GM23338 (cell line): ENCODE results near the gene CTDSPL. TPM values are rescaled to one million over a fixed set of nuclear protein-coding genes. Genes with fewer than 3 reads are reported as not detected.

Experiments
- ATAC-seq: fragments of 200-7000 bp; cut with Tn5 transposase; 3 replicates; pipeline ENCODE4 v1.9.1; 2020
- DNase-seq: peaks from one replicate; pipeline ENCODE4 v3.0.0-alpha.2; 2015; ENCODE audit warnings: low spot score
- H2AFZ ChIP-seq: fragments of 200-600 bp; sonication (generic); 2 replicates; pipeline ENCODE4 v1.8.0; 2016; ENCODE audit warnings: antibody characterized with exemption, mild to moderate bottlenecking, moderate library complexity
- H3F3A ChIP-seq: fragments of 200-600 bp; sonication (generic); replicated peaks from 2 replicates; pipeline ENCODE4 v1.8.0; 2017; ENCODE audit warnings: antibody characterized with exemption, mixed run types, low read depth
- H3K27ac ChIP-seq: fragments of 200-600 bp; sonication (generic); 2 replicates; pipeline ENCODE4 v1.6.1; 2016; ENCODE audit warnings: low read depth
- H3K27me3 ChIP-seq: fragments of 200-600 bp; sonication (generic); 2 replicates; pipeline ENCODE4 v1.8.0; 2016; ENCODE audit warnings: mild to moderate bottlenecking, mixed run types, moderate library complexity; ENCODE audit not compliant: insufficient read depth
- H3K36me3 ChIP-seq: fragments of 200-600 bp; sonication (generic); 2 replicates; pipeline ENCODE4 v1.8.0; 2016; ENCODE audit warnings: mild to moderate bottlenecking; ENCODE audit not compliant: insufficient read depth
- H3K4me1 ChIP-seq: fragments of 200-600 bp; sonication (generic); 2 replicates; pipeline ENCODE4 v1.8.0; 2016; ENCODE audit warnings: mild to moderate bottlenecking, moderate library complexity; ENCODE audit not compliant: insufficient read depth
- H3K4me2 ChIP-seq: fragments of 200-600 bp; sonication (generic); 2 replicates; pipeline ENCODE4 v1.7.1; 2017; ENCODE audit warnings: mixed run types
- H3K4me3 ChIP-seq: fragments of 200-600 bp; sonication (generic); 2 replicates; pipeline ENCODE4 v1.6.1; 2016; ENCODE audit warnings: mixed run types
- H3K79me2 ChIP-seq: fragments of 200-600 bp; sonication (generic); replicated peaks from 2 replicates; pipeline ENCODE4 v1.8.0; 2017; ENCODE audit warnings: mild to moderate bottlenecking; ENCODE audit not compliant: insufficient read depth
- H3K9me2 ChIP-seq: fragments of 200-600 bp; sonication (generic); 2 replicates; pipeline ENCODE4 v1.8.0; 2017; ENCODE audit not compliant: insufficient read depth
- H4K20me1 ChIP-seq: fragments of 200-600 bp; sonication (generic); replicated peaks from 2 replicates; pipeline ENCODE4 v1.8.0; 2017; ENCODE audit warnings: mild to moderate bottlenecking; ENCODE audit not compliant: insufficient read depth
- H3K27ac Mint-ChIP-seq: 2 replicates; pipeline ENCODE4 v1.8.0; 2020; ENCODE audit warnings: inconsistent platforms, mild to moderate bottlenecking, moderate library complexity, mixed read lengths
- H3K27me3 Mint-ChIP-seq: 3 replicates; pipeline ENCODE4 v1.8.0; 2022; ENCODE audit warnings: low read depth, mild to moderate bottlenecking, moderate library complexity, mixed read lengths, inconsistent platforms; ENCODE audit not compliant: insufficient read depth, poor library complexity
- H3K36me3 Mint-ChIP-seq: 3 replicates; pipeline ENCODE4 v1.8.0; 2021; ENCODE audit warnings: low read depth, mild to moderate bottlenecking, inconsistent platforms, moderate library complexity, mixed read lengths
- H3K4me1 Mint-ChIP-seq: 3 replicates; pipeline ENCODE4 v1.8.0; 2020; ENCODE audit warnings: mild to moderate bottlenecking, inconsistent platforms, mixed read lengths
- H3K4me3 Mint-ChIP-seq: 3 replicates; pipeline ENCODE4 v1.8.0; 2021; ENCODE audit warnings: moderate library complexity, mild to moderate bottlenecking, inconsistent platforms, mixed read lengths
- H3K9me3 Mint-ChIP-seq: 3 replicates; pipeline ENCODE4 v1.8.0; 2020; ENCODE audit warnings: moderate library complexity, mild to moderate bottlenecking, inconsistent platforms, mixed read lengths
- CREB1 ChIP-seq: fragments of 250-450 bp; sonication (Bioruptor Pico); IDR thresholded peaks from 2 replicates; pipeline ENCODE4 v1.5.0; 2020; ENCODE audit warnings: low read depth, mild to moderate bottlenecking, moderate library complexity
- CTCF ChIP-seq, 2 experiments: fragments of 200-600 bp in 1 of 2; sonication (generic) in 1 of 2; conservative IDR thresholded peaks; 2 replicates each; pipeline versions ENCODE4 v1.5.1 to v1.6.1; 2016 to 2017; ENCODE audit warnings: antibody characterized with exemption in 2 of 2, low read depth in 2 of 2, mild to moderate bottlenecking in 2 of 2, moderate library complexity in 1 of 2
- ETS1 ChIP-seq: IDR thresholded peaks from 2 replicates; pipeline ENCODE4 v1.6.1; 2016; ENCODE audit warnings: antibody characterized with exemption
- EZH2 ChIP-seq: fragments of 200-600 bp; sonication (generic); IDR thresholded peaks from one replicate; pipeline ENCODE4 v1.8.0; 2017; ENCODE audit warnings: antibody characterized with exemption, mild to moderate bottlenecking, low read depth; ENCODE audit not compliant: unreplicated experiment
- JUNB ChIP-seq: IDR thresholded peaks from one replicate; pipeline ENCODE4 v1.6.1; 2016; ENCODE audit warnings: antibody characterized with exemption; ENCODE audit not compliant: unreplicated experiment
- REST ChIP-seq: IDR thresholded peaks from one replicate; pipeline ENCODE4 v1.6.1; 2018; ENCODE audit warnings: antibody characterized with exemption; ENCODE audit not compliant: unreplicated experiment
- STAT1 ChIP-seq: IDR thresholded peaks from one replicate; pipeline ENCODE4 v1.6.1; 2016; ENCODE audit warnings: antibody characterized with exemption; ENCODE audit not compliant: unreplicated experiment
- ZNF114 ChIP-seq: fragments of 250-450 bp; sonication (Bioruptor Pico); IDR thresholded peaks from 2 replicates; pipeline ENCODE4 v1.5.0; 2020; ENCODE audit warnings: mild to moderate bottlenecking, moderate library complexity
- ZNF331 ChIP-seq: fragments of 250-450 bp; sonication (Bioruptor Pico); IDR thresholded peaks from 2 replicates; pipeline ENCODE4 v1.5.0; 2020; ENCODE audit warnings: low read depth, mild to moderate bottlenecking, moderate library complexity
- ZNF462 ChIP-seq: fragments of 250-450 bp; sonication (Bioruptor Pico); IDR thresholded peaks from 2 replicates; pipeline ENCODE4 v1.5.0; 2020; ENCODE audit warnings: mild to moderate bottlenecking, moderate library complexity
- polyA plus RNA-seq: library from polyadenylated mRNA; unstranded; fragments of >200 nt; fragmentation: Nextera tagmentation; extraction: Ambion mirVana; gene quantifications from 2 replicates; pipeline ENCODE4 v1.2.1, GENCODE V29; 2016
- total RNA-seq: library from RNA; depleted of rRNA; stranded (reverse); fragments of >200 nt; shearing (Covaris generic); gene quantifications from 2 replicates; pipeline ENCODE4 v1.2.3, GENCODE V29; 2014

The CTDSPL gene
- total and polyA plus RNA-seq, 2 experiments from 2014 or later: 23.2 to 42.0 TPM

GRCh38 chr3:37907906-37908305 is 46.2 kb downstream of the CTDSPL start:
- DNase-seq (no peak), ATAC-seq (no peak)
- Histone ChIP-seq H3F3A (no peaks in the 10 kb centered on the region), H3K79me2 (peaks cover 20% of the 10 kb centered on the region; the same call in 1 of the 2 replicates), H3K27me3 (no peaks in the 10 kb centered on the region), H3K4me2 (no peak overlapping the region), H3K4me1 (peaks cover 30% of the 10 kb centered on the region), H3K36me3 (no peaks in the 10 kb centered on the region), H3K27ac (no peak overlapping the region), H2AFZ (no peak overlapping the region), H3K9me2 (peaks cover 5% of the 10 kb centered on the region; the same call in 1 of the 2 replicates), H4K20me1 (no peaks in the 10 kb centered on the region; the same call in 1 of the 2 replicates), H3K4me3 (no peak overlapping the region)
- H3K4me1 Mint-ChIP-seq: peaks cover 44% of the 10 kb centered on the region
- no peak overlapping the region for H3K4me3 Mint-ChIP-seq
- no peak overlapping the region; the same call in 1 of the 2 replicates for H3K27ac Mint-ChIP-seq
- H3K9me3 Mint-ChIP-seq: no peaks in the 10 kb centered on the region
- peaks cover 4% of the 10 kb centered on the region for H3K27me3 Mint-ChIP-seq
- no peaks in the 10 kb centered on the region; the same call in 2 of the 3 replicates for H3K36me3 Mint-ChIP-seq
- TF ChIP-seq ZNF114 (CRISPR knock-in tag) (no peak), ETS1 (no peak), ZNF462 (CRISPR knock-in tag) (no peak), STAT1 (no peak), JUNB (no peak), CREB1 (no peak), REST (no peak), ZNF331 (CRISPR knock-in tag) (no peak), CTCF (conservative IDR thresholded peaks at IDR 0.05; ENCODE audit: low read depth in 2 of 2) (no peak), EZH2 (no peak)
